ENCODE data around the gene CABLES1. TPM values are rescaled to one million over a fixed set of nuclear protein-coding genes. Genes with fewer than 3 reads are reported as not detected.

CABLES1 gene
- total and polyA plus RNA-seq, 2 donors from 2014 or later: 7.6 to 40.5 TPM

- no peak overlapping the region for H3K9ac ChIP-seq (ENCODE audit: low read length in 3 of 3)
- no peak overlapping the region for H3K4me3 ChIP-seq (ENCODE audit: low read length in 3 of 3)
- no peak for TF ChIP-seq CTCF (IDR thresholded peaks at IDR 0.05; ENCODE audit: borderline replicate concordance, extremely low read depth, insufficient read depth)
- FAIRE-seq (no peak), DNase-seq (no peak)
- intact Hi-C loops (cut with DNase I): no loop called here
- H3K27me3 ChIP-seq (ENCODE audit: control insufficient read depth, insufficient read depth, low read length): no peaks in the 10 kb centered on the region
- H3K36me3 ChIP-seq (ENCODE audit: control insufficient read depth in 2 of 3, insufficient read depth in 3 of 3, low read length in 3 of 3): no peaks in the 10 kb centered on the region
- peaks cover 0 to 2% (median under 1%) of the 10 kb centered on the region in 3 donors for H3K4me1 ChIP-seq (ENCODE audit: control insufficient read depth in 2 of 3, insufficient read depth in 2 of 3, low read depth in 1 of 3, low read length in 3 of 3)
- peaks cover 0 to 2% (median 0%) of the 10 kb centered on the region in 3 donors for H3K9me3 ChIP-seq (ENCODE audit: control insufficient read depth in 2 of 3, insufficient read depth in 1 of 3, low read length in 3 of 3)
- no peak overlapping the region for H3K27ac ChIP-seq (ENCODE audit: low read depth in 2 of 2, low read length in 2 of 2)
Observed at GRCh38 chr18:23281626-23282436, 146.5 kb downstream of the CABLES1 start.

GRCh38 chr18:23282437-23282781, 147.1 kb downstream of the CABLES1 start:
- FAIRE-seq: no peak
- Histone ChIP-seq H3K4me3 (ENCODE audit: low read length in 3 of 3) (no peak overlapping the region), H3K27me3 (ENCODE audit: control insufficient read depth, insufficient read depth, low read length) (no peaks in the 10 kb centered on the region), H3K4me1 (ENCODE audit: control insufficient read depth in 2 of 3, insufficient read depth in 2 of 3, low read depth in 1 of 3, low read length in 3 of 3) (peaks cover 0 to 2% (median 0%) of the 10 kb centered on the region in 3 donors), H3K9ac (ENCODE audit: low read length in 3 of 3) (no peak overlapping the region), H3K36me3 (ENCODE audit: control insufficient read depth in 2 of 3, insufficient read depth in 3 of 3, low read length in 3 of 3) (no peaks in the 10 kb centered on the region), H3K27ac (ENCODE audit: low read depth in 2 of 2, low read length in 2 of 2) (no peak overlapping the region), H3K9me3 (ENCODE audit: control insufficient read depth in 2 of 3, insufficient read depth in 1 of 3, low read length in 3 of 3) (peaks cover 0 to 2% (median 0%) of the 10 kb centered on the region in 3 donors)
- intact Hi-C loops (cut with DNase I): no loop called here
- DNase-seq: no peak
- TF ChIP-seq CTCF (IDR thresholded peaks at IDR 0.05; ENCODE audit: borderline replicate concordance, extremely low read depth, insufficient read depth): no peak

- intact Hi-C loops (cut with DNase I): no loop called here
- Histone ChIP-seq H3K27me3 (ENCODE audit: control insufficient read depth, insufficient read depth, low read length) (no peaks in the 10 kb centered on the region), H3K27ac (ENCODE audit: low read depth in 2 of 2, low read length in 2 of 2) (no peak overlapping the region), H3K9me3 (ENCODE audit: control insufficient read depth in 2 of 3, insufficient read depth in 1 of 3, low read length in 3 of 3) (no peaks in the 10 kb centered on the region), H3K36me3 (ENCODE audit: control insufficient read depth in 2 of 3, insufficient read depth in 3 of 3, low read length in 3 of 3) (no peaks in the 10 kb centered on the region), H3K4me3 (ENCODE audit: low read length in 3 of 3) (no peak overlapping the region), H3K9ac (ENCODE audit: low read length in 3 of 3) (no peak overlapping the region), H3K4me1 (ENCODE audit: control insufficient read depth in 2 of 3, insufficient read depth in 2 of 3, low read depth in 1 of 3, low read length in 3 of 3) (peaks cover 0 to 2% (median 0%) of the 10 kb centered on the region in 3 donors)
- DNase-seq: no peak
- no peak for TF ChIP-seq CTCF (IDR thresholded peaks at IDR 0.05; ENCODE audit: borderline replicate concordance, extremely low read depth, insufficient read depth)
- no peak for FAIRE-seq
Observed at GRCh38 chr18:23283916-23284430, 148.7 kb downstream of the CABLES1 start.

Data from kidney (tissue), 14 donors.